ENCODE results near the gene GRXCR1.

The GRXCR1 gene

GRCh38 chr4:42906891-42907759 lies 14.6 kb downstream of the GRXCR1 start:
- Mint-ChIP-seq H3K27me3 (peaks cover 5% of the 10 kb centered on the region), H3K4me3 (no peak overlapping the region), H3K27ac (no peak overlapping the region), H3K4me1 (no peaks in the 10 kb centered on the region), H3K9me3 (no peaks in the 10 kb centered on the region), H3K36me3 (ENCODE audit: low read depth) (no peaks in the 10 kb centered on the region)
- no peak for ATAC-seq
- DNase-seq = no peak

- Mint-ChIP-seq H3K36me3 (ENCODE audit: low read depth) (no peaks in the 10 kb centered on the region), H3K4me1 (no peaks in the 10 kb centered on the region), H3K4me3 (no peak overlapping the region), H3K9me3 (no peaks in the 10 kb centered on the region), H3K27me3 (peaks cover 5% of the 10 kb centered on the region), H3K27ac (no peak overlapping the region)
- ATAC-seq = no peak
- DNase-seq = no peak
These were observed 17.9 kb downstream of the GRXCR1 start for GRCh38 chr4:42910459-42910858.

GRCh38 chr4:42914937-42915336 lies 22.4 kb downstream of the GRXCR1 start:
- ATAC-seq (no peak), DNase-seq (no peak)
- Mint-ChIP-seq H3K36me3 (ENCODE audit: low read depth) (no peaks in the 10 kb centered on the region), H3K4me3 (no peak overlapping the region), H3K4me1 (no peaks in the 10 kb centered on the region), H3K27ac (no peak overlapping the region), H3K27me3 (peaks cover 3% of the 10 kb centered on the region), H3K9me3 (no peaks in the 10 kb centered on the region)

- H3K27ac Mint-ChIP-seq = no peak overlapping the region
- ATAC-seq (no peak), DNase-seq (no peak)
- H3K36me3 Mint-ChIP-seq (ENCODE audit: low read depth) = no peaks in the 10 kb centered on the region
- peaks cover 3% of the 10 kb centered on the region for H3K27me3 Mint-ChIP-seq
- H3K4me3 Mint-ChIP-seq = no peak overlapping the region
- no peaks in the 10 kb centered on the region for H3K4me1 Mint-ChIP-seq
- H3K9me3 Mint-ChIP-seq = no peaks in the 10 kb centered on the region
These were observed 23.0 kb downstream of the GRXCR1 start for GRCh38 chr4:42915484-42915883.

- H3K27me3 Mint-ChIP-seq = no peaks in the 10 kb centered on the region
- DNase-seq = no peak
- H3K4me1 Mint-ChIP-seq = no peaks in the 10 kb centered on the region
- H3K4me3 Mint-ChIP-seq = no peak overlapping the region
- no peaks in the 10 kb centered on the region for H3K9me3 Mint-ChIP-seq
- no peak for ATAC-seq
- H3K36me3 Mint-ChIP-seq (ENCODE audit: low read depth) = no peaks in the 10 kb centered on the region
- no peak overlapping the region for H3K27ac Mint-ChIP-seq
These were observed 24.8 kb downstream of the GRXCR1 start for GRCh38 chr4:42917296-42917695.

GRCh38 chr4:42923431-42923830 lies 30.9 kb downstream of the GRXCR1 start:
- ATAC-seq = no peak
- no peak for DNase-seq
- Mint-ChIP-seq H3K4me3 (no peak overlapping the region), H3K9me3 (no peaks in the 10 kb centered on the region), H3K27me3 (peaks cover 5% of the 10 kb centered on the region), H3K27ac (no peak overlapping the region), H3K4me1 (no peaks in the 10 kb centered on the region), H3K36me3 (ENCODE audit: low read depth) (no peaks in the 10 kb centered on the region)

- ATAC-seq (no peak), DNase-seq (no peak)
- H3K4me3 Mint-ChIP-seq = no peak overlapping the region
- H3K27me3 Mint-ChIP-seq = peaks cover 5% of the 10 kb centered on the region
- no peak overlapping the region for H3K27ac Mint-ChIP-seq
- H3K4me1 Mint-ChIP-seq = no peaks in the 10 kb centered on the region
- H3K9me3 Mint-ChIP-seq = no peaks in the 10 kb centered on the region
- no peaks in the 10 kb centered on the region for H3K36me3 Mint-ChIP-seq (ENCODE audit: low read depth)
These were observed 33.4 kb downstream of the GRXCR1 start for GRCh38 chr4:42925921-42926320.

GRCh38 chr4:42927946-42928345 lies 35.4 kb downstream of the GRXCR1 start:
- DNase-seq (no peak), ATAC-seq (no peak)
- H3K4me1 Mint-ChIP-seq = no peaks in the 10 kb centered on the region
- no peaks in the 10 kb centered on the region for H3K36me3 Mint-ChIP-seq (ENCODE audit: low read depth)
- no peak overlapping the region for H3K4me3 Mint-ChIP-seq
- H3K27me3 Mint-ChIP-seq = peaks cover 2% of the 10 kb centered on the region
- H3K27ac Mint-ChIP-seq = no peak overlapping the region
- no peaks in the 10 kb centered on the region for H3K9me3 Mint-ChIP-seq

GRCh38 chr4:42928582-42928981 lies 36.1 kb downstream of the GRXCR1 start:
- Mint-ChIP-seq H3K9me3 (no peaks in the 10 kb centered on the region), H3K4me3 (no peak overlapping the region), H3K27me3 (peaks cover 2% of the 10 kb centered on the region), H3K27ac (no peak overlapping the region), H3K4me1 (no peaks in the 10 kb centered on the region), H3K36me3 (ENCODE audit: low read depth) (no peaks in the 10 kb centered on the region)
- ATAC-seq = no peak
- DNase-seq = no peak

- no peak for DNase-seq
- no peaks in the 10 kb centered on the region for H3K4me1 Mint-ChIP-seq
- peaks cover 2% of the 10 kb centered on the region for H3K27me3 Mint-ChIP-seq
- H3K9me3 Mint-ChIP-seq = no peaks in the 10 kb centered on the region
- ATAC-seq = no peak
- no peak overlapping the region for H3K4me3 Mint-ChIP-seq
- no peak overlapping the region for H3K27ac Mint-ChIP-seq
- no peaks in the 10 kb centered on the region for H3K36me3 Mint-ChIP-seq (ENCODE audit: low read depth)
These were observed 49.7 kb downstream of the GRXCR1 start for GRCh38 chr4:42942216-42942615.

- Mint-ChIP-seq H3K9me3 (no peaks in the 10 kb centered on the region), H3K4me1 (no peaks in the 10 kb centered on the region), H3K27me3 (peaks cover 2% of the 10 kb centered on the region), H3K27ac (no peak overlapping the region), H3K4me3 (no peak overlapping the region), H3K36me3 (ENCODE audit: low read depth) (no peaks in the 10 kb centered on the region)
- ATAC-seq = no peak
- no peak for DNase-seq
These were observed 53.4 kb downstream of the GRXCR1 start for GRCh38 chr4:42945874-42946273.

- no peak for ATAC-seq
- no peaks in the 10 kb centered on the region for H3K36me3 Mint-ChIP-seq (ENCODE audit: low read depth)
These were observed 60.8 kb downstream of the GRXCR1 start for GRCh38 chr4:42953321-42953720.

GRCh38 chr4:42954963-42955669 lies 62.6 kb downstream of the GRXCR1 start:
- DNase-seq (no peak), ATAC-seq (no peak)
- Mint-ChIP-seq H3K27me3 (no peaks in the 10 kb centered on the region), H3K9me3 (no peaks in the 10 kb centered on the region), H3K4me1 (no peaks in the 10 kb centered on the region), H3K36me3 (ENCODE audit: low read depth) (no peaks in the 10 kb centered on the region), H3K27ac (no peak overlapping the region), H3K4me3 (no peak overlapping the region)

More at GRCh38 chr4:42953321-42953720, 60.8 kb downstream of the GRXCR1 start:
- no peak overlapping the region for H3K4me3 Mint-ChIP-seq
- H3K4me1 Mint-ChIP-seq = no peaks in the 10 kb centered on the region
- no peak for DNase-seq
- no peak overlapping the region for H3K27ac Mint-ChIP-seq
- no peaks in the 10 kb centered on the region for H3K27me3 Mint-ChIP-seq
- H3K9me3 Mint-ChIP-seq = no peaks in the 10 kb centered on the region

- Mint-ChIP-seq H3K4me3 (no peak overlapping the region), H3K9me3 (no peaks in the 10 kb centered on the region), H3K4me1 (no peaks in the 10 kb centered on the region), H3K36me3 (ENCODE audit: low read depth) (no peaks in the 10 kb centered on the region), H3K27ac (no peak overlapping the region), H3K27me3 (peaks cover 1% of the 10 kb centered on the region)
- ATAC-seq (no peak), DNase-seq (no peak)
These were observed 63.4 kb downstream of the GRXCR1 start for GRCh38 chr4:42955746-42956505.

GRCh38 chr4:42965326-42965725 lies 72.8 kb downstream of the GRXCR1 start:
- H3K9me3 Mint-ChIP-seq = peaks cover 6% of the 10 kb centered on the region
- no peaks in the 10 kb centered on the region for H3K36me3 Mint-ChIP-seq (ENCODE audit: low read depth)
- no peak overlapping the region for H3K4me3 Mint-ChIP-seq
- DNase-seq = no peak
- H3K27ac Mint-ChIP-seq = no peak overlapping the region
- no peaks in the 10 kb centered on the region for H3K4me1 Mint-ChIP-seq
- ATAC-seq = no peak
- peaks cover 4% of the 10 kb centered on the region for H3K27me3 Mint-ChIP-seq
